Measurements from ENCODE around the gene BICD1.

DNA sequence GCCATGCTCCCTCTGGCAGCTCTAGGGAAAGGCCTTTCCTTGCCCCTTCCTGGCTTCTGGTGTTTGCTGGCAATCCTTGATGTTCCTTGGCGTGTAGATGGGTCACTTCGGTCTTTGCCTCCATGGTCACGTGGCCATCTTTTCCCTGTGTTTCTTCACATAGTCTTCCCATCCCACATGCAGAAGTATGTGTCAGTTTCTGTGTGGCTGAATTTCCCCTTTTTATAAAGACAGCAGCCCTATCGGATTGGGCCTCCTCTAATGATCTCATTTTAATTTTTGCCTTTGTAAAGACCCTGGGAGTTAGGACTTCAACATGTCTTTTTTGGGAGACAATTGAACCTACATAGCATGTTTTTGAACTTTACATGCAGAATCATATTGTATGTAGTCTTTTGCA, 185.5 kb downstream of the BICD1 start:
- TF ChIP-seq, protein P1, sequence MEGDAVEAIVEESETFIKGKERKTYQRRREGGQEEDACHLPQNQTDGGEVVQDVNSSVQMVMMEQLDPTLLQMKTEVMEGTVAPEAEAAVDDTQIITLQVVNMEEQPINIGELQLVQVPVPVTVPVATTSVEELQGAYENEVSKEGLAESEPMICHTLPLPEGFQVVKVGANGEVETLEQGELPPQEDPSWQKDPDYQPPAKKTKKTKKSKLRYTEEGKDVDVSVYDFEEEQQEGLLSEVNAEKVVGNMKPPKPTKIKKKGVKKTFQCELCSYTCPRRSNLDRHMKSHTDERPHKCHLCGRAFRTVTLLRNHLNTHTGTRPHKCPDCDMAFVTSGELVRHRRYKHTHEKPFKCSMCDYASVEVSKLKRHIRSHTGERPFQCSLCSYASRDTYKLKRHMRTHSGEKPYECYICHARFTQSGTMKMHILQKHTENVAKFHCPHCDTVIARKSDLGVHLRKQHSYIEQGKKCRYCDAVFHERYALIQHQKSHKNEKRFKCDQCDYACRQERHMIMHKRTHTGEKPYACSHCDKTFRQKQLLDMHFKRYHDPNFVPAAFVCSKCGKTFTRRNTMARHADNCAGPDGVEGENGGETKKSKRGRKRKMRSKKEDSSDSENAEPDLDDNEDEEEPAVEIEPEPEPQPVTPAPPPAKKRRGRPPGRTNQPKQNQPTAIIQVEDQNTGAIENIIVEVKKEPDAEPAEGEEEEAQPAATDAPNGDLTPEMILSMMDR (conservative IDR thresholded peaks at IDR 0.05): no peak
- TF ChIP-seq EZH2 (IDR thresholded peaks at IDR 0.05; ENCODE audit: low read depth): no peak

All from PC-9 (cell line).